Brain pericyte (primary cell): ENCODE data around the gene POLD1.

ENCODE experiments used
- DNase-seq: peaks from one replicate; pipeline ENCODE4 v3.0.0-alpha.2; 2012; ENCODE audit warnings: low read depth, low spot score

The POLD1 gene

DNA sequence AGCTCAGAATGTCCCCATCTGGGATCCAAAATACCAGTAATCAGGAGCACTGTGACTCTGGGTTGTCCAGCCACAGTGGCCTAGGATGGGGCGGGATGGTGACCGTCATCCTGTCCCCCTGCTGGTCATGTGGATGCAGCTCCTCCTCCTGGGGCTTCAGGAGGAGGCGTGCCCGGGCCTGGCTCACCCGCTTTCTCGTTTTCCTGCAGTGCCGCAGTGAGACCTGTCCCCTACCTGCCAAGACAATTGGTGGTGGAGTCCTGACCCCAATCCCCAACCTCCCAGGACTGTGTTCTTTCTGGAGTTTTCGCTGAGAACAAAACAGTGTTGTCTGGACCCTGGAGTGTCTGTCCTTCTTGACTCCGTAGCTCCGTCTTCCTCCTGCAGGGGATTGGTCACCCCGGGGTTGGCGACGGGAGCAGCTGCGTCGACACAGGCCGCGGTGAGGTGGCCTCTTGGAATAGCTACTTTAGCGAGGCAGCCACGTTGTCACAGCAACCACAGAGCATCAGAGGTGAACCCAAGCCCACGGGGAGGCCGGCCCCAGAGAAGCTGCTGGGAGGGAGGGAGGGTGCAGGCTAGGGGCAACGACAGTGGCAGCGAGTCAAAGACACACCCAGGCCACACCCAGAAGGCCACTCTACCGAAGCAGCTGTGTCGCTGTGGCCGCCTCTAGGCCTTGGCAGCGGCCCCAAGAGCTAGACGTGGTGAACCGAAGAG lies 82.0 kb downstream of the POLD1 start:
- no peak for DNase-seq

DNA sequence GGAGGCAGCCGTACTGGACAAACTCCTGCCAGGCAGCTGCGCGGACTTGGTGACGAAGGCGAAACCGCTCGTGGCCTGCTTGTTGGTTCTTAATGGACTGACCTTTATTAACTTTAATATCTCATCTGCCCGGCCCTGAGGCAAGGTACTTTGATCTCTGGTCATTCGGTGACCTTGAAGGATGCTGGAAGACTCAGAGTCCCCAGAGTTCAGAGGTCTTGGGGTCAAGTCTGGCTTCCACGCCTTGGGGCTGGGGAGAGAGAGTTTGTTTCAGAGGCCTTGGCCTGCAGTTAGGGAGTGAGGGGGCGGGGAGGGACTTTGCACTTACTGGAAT lies 82.5 kb downstream of the POLD1 start:
- no peak for DNase-seq

DNA sequence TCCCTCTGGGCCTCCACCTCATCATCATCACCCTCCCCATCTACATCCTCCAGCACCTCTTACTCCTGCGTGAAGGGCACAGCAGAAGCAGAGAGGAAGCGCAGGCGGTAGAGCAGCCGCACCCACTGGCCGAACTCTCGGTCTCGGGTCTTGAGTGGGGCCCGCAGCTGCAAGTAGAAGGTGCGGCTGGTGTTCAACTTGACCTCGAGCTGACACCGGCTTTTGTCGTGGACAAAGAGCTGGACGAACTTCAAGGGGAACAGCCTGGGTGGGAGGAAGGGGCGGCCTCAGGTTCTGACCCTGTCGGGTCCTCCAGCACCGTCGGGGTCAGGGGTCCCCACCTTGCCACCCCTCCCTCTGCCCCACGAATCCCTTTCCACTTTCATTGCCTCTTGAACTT lies 83.4 kb downstream of the POLD1 start:
- DNase-seq, result no peak
